Measurements from ENCODE around the gene SNCB.

DNA sequence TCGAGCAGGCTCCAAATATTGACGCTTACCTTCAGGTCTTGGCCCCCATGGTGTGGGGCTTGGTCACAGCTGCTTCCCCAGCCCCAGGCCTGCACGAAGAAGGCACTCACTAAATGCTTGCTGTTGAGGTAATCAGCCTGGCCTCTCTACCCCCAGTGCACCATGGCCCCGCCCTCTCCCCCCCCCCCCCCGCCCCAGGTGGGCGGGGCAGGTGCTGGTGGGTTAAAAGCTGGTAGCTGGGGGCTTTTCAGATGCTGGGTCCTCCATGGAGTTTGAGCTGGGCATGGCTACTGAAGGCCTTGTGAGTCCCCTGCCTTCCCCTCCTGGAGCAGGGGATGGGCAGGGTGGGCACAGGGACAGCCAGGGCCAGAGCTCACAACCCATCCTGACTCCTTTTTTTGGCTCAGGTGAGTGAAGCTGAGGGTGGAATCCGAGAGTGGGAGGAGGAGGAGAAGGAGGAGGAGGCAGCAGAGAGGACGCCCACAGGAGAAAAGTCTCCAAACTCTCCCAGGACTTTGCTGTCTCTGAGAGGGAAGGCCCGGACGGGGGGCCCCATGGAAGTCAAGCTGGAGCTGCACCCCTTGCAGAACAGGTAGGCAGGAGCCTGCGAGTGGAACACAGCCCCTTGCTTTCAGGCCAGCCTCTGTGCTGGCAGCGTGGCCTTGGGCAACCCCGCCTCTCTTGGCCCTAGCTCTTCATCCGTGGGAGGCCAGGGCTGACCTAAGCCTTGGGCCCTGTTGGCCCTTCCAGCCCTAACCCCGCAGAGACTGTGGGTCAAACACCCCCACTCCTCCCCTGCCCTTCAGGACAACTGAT, 12.5 kb upstream of the SNCB start:
- no peak for TF ChIP-seq POLR2AphosphoS5 (IDR thresholded peaks at IDR 0.05; ENCODE audit: borderline replicate concordance, low read depth, low read length)
- no peak for TF ChIP-seq EZH2 (IDR thresholded peaks at IDR 0.05)

Measured in SK-N-MC (cell line).